Mesenchymal stem cell (in vitro differentiated cells and primary cell): ENCODE data around the gene RYR2.

Experiments
- DNase-seq: peaks from one replicate; pipeline ENCODE4 v3.0.0-alpha.2; 2013
- H2AFZ ChIP-seq: one replicate; pipeline ENCODE4 v1.6.1; 2013; ENCODE audit warnings: low read depth, mild to moderate bottlenecking, control low read depth, inconsistent platforms, low read length, moderate library complexity
- H2AK5ac ChIP-seq: 2 replicates; pipeline ENCODE4 v1.6.1; 2013; ENCODE audit warnings: low read length, moderate library complexity, mild to moderate bottlenecking, inconsistent platforms; ENCODE audit not compliant: severe bottlenecking
- H2BK120ac ChIP-seq: one replicate; pipeline ENCODE4 v1.6.1; 2013; ENCODE audit warnings: low read depth, mild to moderate bottlenecking, inconsistent platforms, low read length, moderate library complexity
- H2BK12ac ChIP-seq, 2 experiments: one replicate each; pipeline ENCODE4 v1.6.1; 2013; ENCODE audit warnings: inconsistent platforms in 2 of 2, low read length in 2 of 2, mild to moderate bottlenecking in 2 of 2, moderate library complexity in 2 of 2, control low read depth in 1 of 2
- H2BK15ac ChIP-seq: one replicate; pipeline ENCODE4 v1.6.1; 2013; ENCODE audit warnings: mild to moderate bottlenecking, low read depth, inconsistent platforms; ENCODE audit not compliant: poor library complexity, severe bottlenecking
- H2BK5ac ChIP-seq: 2 replicates; pipeline ENCODE4 v1.6.1; 2013; ENCODE audit warnings: low read depth, mild to moderate bottlenecking, low read length, control low read depth, inconsistent platforms; ENCODE audit not compliant: poor library complexity, severe bottlenecking
- H3K14ac ChIP-seq, 2 experiments: one replicate each; pipeline ENCODE4 v1.6.1; 2013; ENCODE audit warnings: inconsistent platforms in 2 of 2, low read length in 2 of 2, control low read depth in 1 of 2, mild to moderate bottlenecking in 1 of 2, moderate library complexity in 1 of 2
- H3K18ac ChIP-seq, 2 experiments: one replicate each; pipeline ENCODE4 v1.6.1; 2013; ENCODE audit warnings: inconsistent platforms in 2 of 2, low read length in 2 of 2, control low read depth in 1 of 2, low read depth in 1 of 2, mild to moderate bottlenecking in 1 of 2
- H3K23ac ChIP-seq, 2 experiments: one replicate each; pipeline ENCODE4 v1.6.1; 2013; ENCODE audit warnings: inconsistent platforms in 2 of 2, low read length in 2 of 2, mild to moderate bottlenecking in 2 of 2, moderate library complexity in 2 of 2, control low read depth in 1 of 2
- H3K27ac ChIP-seq: 2 replicates; pipeline ENCODE4 v1.5.1; 2013; ENCODE audit warnings: mild to moderate bottlenecking, moderate library complexity, low read length, control low read depth, inconsistent platforms; ENCODE audit not compliant: poor library complexity, severe bottlenecking
- H3K27me3 ChIP-seq, 2 experiments: 2 replicates each; pipeline versions ENCODE4 v1.6.1 to v1.7.0; 2013; ENCODE audit warnings: low read length in 2 of 2, mild to moderate bottlenecking in 2 of 2, moderate library complexity in 2 of 2, control low read depth in 1 of 2, inconsistent platforms in 1 of 2; ENCODE audit not compliant: control insufficient read depth in 1 of 2, insufficient read depth in 1 of 2
- H3K36me3 ChIP-seq, 2 experiments: 2 replicates each; pipeline versions ENCODE4 v1.6.1 to v1.7.0; 2013; ENCODE audit warnings: low read length in 2 of 2, control low read depth in 1 of 2, inconsistent platforms in 1 of 2, low read depth in 1 of 2, mild to moderate bottlenecking in 1 of 2; ENCODE audit not compliant: insufficient read depth in 2 of 2, control insufficient read depth in 1 of 2
- H3K4ac ChIP-seq, 2 experiments: one replicate each; pipeline ENCODE4 v1.6.1; 2013; ENCODE audit warnings: inconsistent platforms in 2 of 2, low read length in 2 of 2, mild to moderate bottlenecking in 2 of 2, moderate library complexity in 2 of 2, control low read depth in 1 of 2, low read depth in 1 of 2
- H3K4me1 ChIP-seq: 2 replicates; pipeline ENCODE4 v1.6.1; 2013; ENCODE audit warnings: low read depth, low read length, control low read depth; ENCODE audit not compliant: control insufficient read depth, insufficient read depth
- H3K4me2 ChIP-seq: 2 replicates; pipeline ENCODE4 v1.6.1; 2013; ENCODE audit warnings: low read length, mild to moderate bottlenecking, inconsistent platforms; ENCODE audit not compliant: poor library complexity, severe bottlenecking
- H3K4me3 ChIP-seq, 2 experiments: 2 replicates each; pipeline versions ENCODE4 v1.5.1 to v1.7.0; 2013; ENCODE audit warnings: low read length in 2 of 2, mild to moderate bottlenecking in 2 of 2, control low read depth in 1 of 2, low read depth in 1 of 2; ENCODE audit not compliant: insufficient read depth in 1 of 2
- H3K79me1 ChIP-seq: replicated peaks from 2 replicates; pipeline ENCODE4 v1.6.1; 2013; ENCODE audit warnings: mild to moderate bottlenecking, control low read depth, low read length, inconsistent platforms; ENCODE audit not compliant: poor library complexity, severe bottlenecking
- H3K9ac ChIP-seq: 2 replicates; pipeline ENCODE4 v1.7.0; 2013; ENCODE audit warnings: mild to moderate bottlenecking, low read length, moderate library complexity
- H3K9me3 ChIP-seq: 2 replicates; pipeline ENCODE4 v1.7.0; 2013; ENCODE audit warnings: mild to moderate bottlenecking, low read length; ENCODE audit not compliant: control insufficient read depth
- H4K8ac ChIP-seq: one replicate; pipeline ENCODE4 v1.6.1; 2013; ENCODE audit warnings: inconsistent platforms, mild to moderate bottlenecking, low read length, moderate library complexity
- H4K91ac ChIP-seq: one replicate; pipeline ENCODE4 v1.6.1; 2013; ENCODE audit warnings: mild to moderate bottlenecking, low read length, inconsistent platforms
- WGBS: methylation state at CpG from one replicate; pipeline ENCODE4 v1.1.7; 2013; ENCODE audit warnings: mixed read lengths; 5-methylcytosine and 5-hydroxymethylcytosine counted together

The RYR2 gene

GRCh38 chr1:237211540-237211939 lies 169.6 kb downstream of the RYR2 start:
- H3K4me2 ChIP-seq: no peak overlapping the region
- H3K9ac ChIP-seq: no peak overlapping the region
- H3K4me1 ChIP-seq: no peaks in the 10 kb centered on the region
- no peak overlapping the region for H2BK120ac ChIP-seq
- no peaks in the 10 kb centered on the region for H3K36me3 ChIP-seq
- H3K9me3 ChIP-seq: no peaks in the 10 kb centered on the region
- H4K91ac ChIP-seq: no peak overlapping the region
- no peak overlapping the region for H3K23ac ChIP-seq
- WGBS: no CpG with 5 or more reads among the region's 2 CpGs
- no peak overlapping the region for H2BK15ac ChIP-seq
- no peak overlapping the region for H3K4ac ChIP-seq
- no peak overlapping the region for H3K4me3 ChIP-seq
- no peak overlapping the region for H3K18ac ChIP-seq
- H3K27ac ChIP-seq: no peak overlapping the region
- H3K27me3 ChIP-seq: no peaks in the 10 kb centered on the region
- no peak overlapping the region for H2BK12ac ChIP-seq
- H2AK5ac ChIP-seq: no peak overlapping the region
- no peak overlapping the region for H4K8ac ChIP-seq
- H2BK5ac ChIP-seq: no peak overlapping the region
- DNase-seq: no peak
- H2AFZ ChIP-seq: no peak overlapping the region
- no peaks in the 10 kb centered on the region for H3K79me1 ChIP-seq
- no peak overlapping the region for H3K14ac ChIP-seq

- Histone ChIP-seq H4K8ac (no peak overlapping the region), H2BK15ac (no peak overlapping the region), H3K4me2 (no peak overlapping the region), H3K36me3 (no peaks in the 10 kb centered on the region), H3K4me3 (no peak overlapping the region), H2BK12ac (no peak overlapping the region), H3K27me3 (no peaks in the 10 kb centered on the region), H3K4ac (no peak overlapping the region), H2AFZ (no peak overlapping the region), H3K4me1 (no peaks in the 10 kb centered on the region), H2BK120ac (no peak overlapping the region), H2BK5ac (no peak overlapping the region), H3K79me1 (no peaks in the 10 kb centered on the region), H3K27ac (no peak overlapping the region), H3K23ac (no peak overlapping the region), H3K14ac (no peak overlapping the region), H3K9me3 (no peaks in the 10 kb centered on the region), H4K91ac (no peak overlapping the region), H3K18ac (no peak overlapping the region), H3K9ac (no peak overlapping the region), H2AK5ac (no peak overlapping the region)
- no peak for DNase-seq
- 66% methylated on average over 11 of the region's 11 CpGs for WGBS
Measured at GRCh38 chr1:237219751-237220642, 178.0 kb downstream of the RYR2 start.

- Histone ChIP-seq H2BK12ac (no peak overlapping the region), H4K91ac (no peak overlapping the region), H4K8ac (no peak overlapping the region), H2AFZ (no peak overlapping the region), H3K9me3 (no peaks in the 10 kb centered on the region), H2BK15ac (no peak overlapping the region), H2BK5ac (no peak overlapping the region), H3K9ac (no peak overlapping the region), H3K23ac (no peak overlapping the region), H3K4ac (no peak overlapping the region), H3K4me2 (no peak overlapping the region), H2BK120ac (no peak overlapping the region), H2AK5ac (no peak overlapping the region), H3K36me3 (no peaks in the 10 kb centered on the region), H3K79me1 (no peaks in the 10 kb centered on the region), H3K14ac (no peak overlapping the region), H3K27ac (no peak overlapping the region), H3K4me3 (no peak overlapping the region), H3K18ac (no peak overlapping the region), H3K27me3 (no peaks in the 10 kb centered on the region), H3K4me1 (no peaks in the 10 kb centered on the region)
- DNase-seq: no peak
- 76% methylated on average over 2 of the region's 2 CpGs for WGBS
Measured at GRCh38 chr1:237223419-237223818, 181.4 kb downstream of the RYR2 start.

GRCh38 chr1:237226177-237226944 lies 184.4 kb downstream of the RYR2 start:
- Histone ChIP-seq H4K8ac (no peak overlapping the region), H3K9me3 (no peaks in the 10 kb centered on the region)
- WGBS: 82% methylated on average over 13 of the region's 13 CpGs

More at GRCh38 chr1:237226177-237226944, 184.4 kb downstream of the RYR2 start:
- Histone ChIP-seq H3K27ac (no peak overlapping the region), H3K36me3 (no peaks in the 10 kb centered on the region), H3K4me3 (no peak overlapping the region), H2BK15ac (no peak overlapping the region), H3K18ac (no peak overlapping the region), H3K4me2 (no peak overlapping the region), H3K9ac (no peak overlapping the region), H3K14ac (no peak overlapping the region), H2BK5ac (no peak overlapping the region), H4K91ac (no peak overlapping the region), H2AK5ac (no peak overlapping the region), H3K27me3 (no peaks in the 10 kb centered on the region), H3K79me1 (no peaks in the 10 kb centered on the region), H2BK120ac (no peak overlapping the region), H3K4ac (no peak overlapping the region), H2BK12ac (no peak overlapping the region), H2AFZ (no peak overlapping the region), H3K23ac (no peak overlapping the region), H3K4me1 (no peaks in the 10 kb centered on the region)
- DNase-seq: no peak
